ENCODE data around the gene UTP14C.
"Not testable (repeated sequence)": the region's sequence is repeated elsewhere in the genome, so short reads cannot be mapped to it uniquely, and the experiment has no call there.

The UTP14C gene

GRCh38 chr13:52004511-52005170 lies 19.9 kb upstream of the UTP14C start:
- no peak for DNase-seq

GRCh38 chr13:52005841-52006522 lies 18.5 kb upstream of the UTP14C start:
- no peak for DNase-seq

- no peak for DNase-seq
Measured at GRCh38 chr13:52006523-52007245, 17.8 kb upstream of the UTP14C start.

GRCh38 chr13:52009946-52010345 lies 14.5 kb upstream of the UTP14C start:
- no peak for DNase-seq

- peak; percentile 34 for DNase-seq
Measured at GRCh38 chr13:52010890-52011631, 13.4 kb upstream of the UTP14C start, which contains the start of gene ATP7B. Gene ATP7B (minus strand): TSS chr13:52011450. CDS start chr13:52011337, 113 bp downstream.

- peak; percentile 100 for DNase-seq
Measured at GRCh38 chr13:52011632-52012511, 12.6 kb upstream of the UTP14C start, which contains the start of gene ALG11. Gene ALG11 (plus strand): TSS chr13:52012398. CDS start chr13:52012419, 21 bp downstream.

- DNase-seq = no peak
Measured at GRCh38 chr13:52012512-52012836, 12.0 kb upstream of the UTP14C start.

- no peak for DNase-seq
Measured at GRCh38 chr13:52016296-52016695, 8.2 kb upstream of the UTP14C start.

- DNase-seq = no peak
Measured at GRCh38 chr13:52020191-52020590, 4.3 kb upstream of the UTP14C start.

GRCh38 chr13:52022356-52022755 lies 2.1 kb upstream of the UTP14C start:
- no peak for DNase-seq

GRCh38 chr13:52025475-52026245 lies 1.2 kb downstream of the UTP14C start:
- DNase-seq = no peak

GRCh38 chr13:52026246-52026626 lies 1.7 kb downstream of the UTP14C start:
- no peak for DNase-seq

GRCh38 chr13:52027832-52028231 lies 3.3 kb downstream of the UTP14C start:
- no peak for DNase-seq

GRCh38 chr13:52029569-52029968 lies 5.1 kb downstream of the UTP14C start:
- DNase-seq = no peak

- DNase-seq = not testable (repeated sequence)
Measured at GRCh38 chr13:52030401-52030800, 5.9 kb downstream of the UTP14C start.

- no peak for DNase-seq
Measured at GRCh38 chr13:52033039-52033438, 8.5 kb downstream of the UTP14C start.

- no peak for DNase-seq
Measured at GRCh38 chr13:52034616-52035226, 10.2 kb downstream of the UTP14C start.

GRCh38 chr13:52036037-52036436 lies 11.5 kb downstream of the UTP14C start:
- DNase-seq = no peak

GRCh38 chr13:52043675-52044074 lies 19.2 kb downstream of the UTP14C start:
- no peak for DNase-seq

GRCh38 chr13:52047463-52047862 lies 23.0 kb downstream of the UTP14C start:
- DNase-seq = no peak

GRCh38 chr13:52048516-52048915 lies 24.0 kb downstream of the UTP14C start:
- DNase-seq = no peak

Measured in CD4-positive, alpha-beta T cell treated with Interleukin-17A for 4 hours (primary cell).